K562 (cell line): Measurements from ENCODE around the gene RASGRP4. TPM values are rescaled to one million over a fixed set of nuclear protein-coding genes. Genes with fewer than 3 reads are reported as not detected.
A peak's percentile ranks its signal among the peaks of the same experiment; 100 is the strongest.

Experiments
- CBFA2T2 ChIP-seq: fragments of 450-650 bp; conservative IDR thresholded peaks from 2 replicates; pipeline ENCODE4 v1.6.1; 2017; ENCODE audit warnings: mild to moderate bottlenecking
- GABPB2 ChIP-seq: fragments of 250-450 bp; sonication (Bioruptor Pico); conservative IDR thresholded peaks from 2 replicates; pipeline ENCODE4 v1.5.1; 2021; ENCODE audit warnings: mild to moderate bottlenecking
- LARP7 ChIP-seq: fragments of 450-650 bp; IDR thresholded peaks from 2 replicates; pipeline ENCODE4 v1.6.1; 2016
- MECOM ChIP-seq: fragments of 250-450 bp; sonication (Bioruptor Pico); IDR thresholded peaks from 2 replicates; pipeline ENCODE4 v1.8.0; 2022; ENCODE audit warnings: inconsistent platforms
- MIER1 ChIP-seq: fragments of 450-650 bp; IDR thresholded peaks from 2 replicates; pipeline ENCODE4 v1.6.1; 2016; ENCODE audit warnings: antibody characterized with exemption, mild to moderate bottlenecking, low read depth
- NFE2L1 ChIP-seq: fragments of 450-650 bp; IDR thresholded peaks from 2 replicates; pipeline ENCODE4 v1.6.1; 2016; ENCODE audit warnings: missing genetic modification characterization, low read depth, mild to moderate bottlenecking, missing compliant biosample characterization, moderate library complexity, borderline replicate concordance
- PHF20 ChIP-seq: fragments of 450-650 bp; IDR thresholded peaks from 2 replicates; pipeline ENCODE4 v1.6.1; 2018; ENCODE audit not compliant: partially characterized antibody
- REST ChIP-seq, 2 experiments: fragments of 450-650 bp; formaldehyde crosslinking in 1 of 2; IDR thresholded peaks; 2 replicates each; pipeline versions ENCODE4 v1.4.0 to v1.6.1; 2014 to 2020; ENCODE audit warnings: mild to moderate bottlenecking in 2 of 2, borderline replicate concordance in 1 of 2, low read depth in 1 of 2
- RFX5 ChIP-seq: IDR thresholded peaks from 2 replicates; pipeline ENCODE4 v1.6.1; 2011; ENCODE audit warnings: low read depth, mild to moderate bottlenecking, improper control_type of control experiment, low read length
- SNIP1 ChIP-seq: fragments of 450-650 bp; IDR thresholded peaks from 2 replicates; pipeline ENCODE4 v1.7.1; 2017; ENCODE audit warnings: low read depth, mild to moderate bottlenecking
- TFE3 ChIP-seq: fragments of 450-650 bp; formaldehyde crosslinking; IDR thresholded peaks from 2 replicates; pipeline ENCODE4 v1.4.0; 2020; ENCODE audit warnings: mild to moderate bottlenecking, mixed read lengths
- TOE1 ChIP-seq, 2 experiments: fragments of 450-650 bp in 1 of 2; sonication (generic) in 1 of 2; formaldehyde crosslinking in 1 of 2; IDR thresholded peaks; 2 replicates each; pipeline versions ENCODE4 v1.7.1 to v1.8.0; 2016 to 2022; ENCODE audit warnings: borderline replicate concordance in 2 of 2, mild to moderate bottlenecking in 2 of 2, antibody characterized with exemption in 1 of 2, inconsistent platforms in 1 of 2, low read depth in 1 of 2, missing genetic modification reagents in 1 of 2, moderate library complexity in 1 of 2
- USF1 ChIP-seq: sonication (generic); formaldehyde crosslinking; IDR thresholded peaks from 2 replicates; pipeline ENCODE4 v1.9.0; 2022; ENCODE audit warnings: mild to moderate bottlenecking, missing genetic modification reagents
- USF2 ChIP-seq: sonication (generic); formaldehyde crosslinking; IDR thresholded peaks from 2 replicates; pipeline ENCODE4 v1.5.0; 2020; ENCODE audit warnings: missing genetic modification reagents
- ZNF143 ChIP-seq: sonication (generic); formaldehyde crosslinking; IDR thresholded peaks from 2 replicates; pipeline ENCODE4 v1.9.0; 2022; ENCODE audit warnings: mild to moderate bottlenecking, missing genetic modification reagents
- ZNF436 ChIP-seq: fragments of 250-450, 450-650 bp; sonication (Bioruptor Pico); formaldehyde crosslinking; IDR thresholded peaks from 2 replicates; pipeline ENCODE4 v1.7.0; 2020; ENCODE audit warnings: mild to moderate bottlenecking
- polyA plus RNA-seq, 8 experiments: library from polyadenylated mRNA; depleted of rRNA in 4 of 8; stranded (reverse) in 5 of 8; unstranded in 3 of 8; fragments of >200 nt; fragmentation: Nextera tagmentation in 2 of 8; fragmentation: Illumina TruSeq in 1 of 8; extraction: Ambion mirVana in 2 of 8; extraction: Trizol in 1 of 8; gene quantifications; 2 replicates each; pipeline versions ENCODE4 v1.2.1 to v1.2.3, GENCODE V29; 2011 to 2014; ENCODE audit warnings: inconsistent platforms in 1 of 8, missing spikeins in 1 of 8
- total RNA-seq, 7 experiments: library from RNA; depleted of rRNA in 6 of 7; stranded (reverse); fragments of >200 nt in 6 of 7; fragmentation: Illumina TruSeq in 2 of 7; extraction: Trizol in 2 of 7; gene quantifications; 2 replicates each; pipeline versions ENCODE4 v1.2.1 to v1.2.3, GENCODE V29; 2011 to 2021; ENCODE audit warnings: low replicate concordance in 1 of 7

RASGRP4 gene
- total and polyA plus RNA-seq, 9 of the 15 experiments (the other 6 are each of a cell fraction or from before 2014, with no cell fraction given) = 0.39 to 4.6 (median 3.8) TPM

GRCh38 chr19:38389101-38389925 lies 36.7 kb downstream of the RASGRP4 start (continued):
- TF ChIP-seq REST (IDR thresholded peaks at IDR 0.05; ENCODE audit: borderline replicate concordance) (0 out of 2 replicates have a peak, but pooled peaks have one; percentile 5), REST (CRISPR knock-in tag; IDR thresholded peaks at IDR 0.05; ENCODE audit: low read depth) (no peak), CBFA2T2 (peak; percentile 41), USF2 (CRISPR knock-in tag) (peak; percentile 77), PHF20 (no peak), TFE3 (peak; percentile 81), SNIP1 (no peak), USF1 (CRISPR knock-in tag) (peak; percentile 80), ZNF143 (CRISPR knock-in tag) (no peak), MIER1 (no peak), RFX5 (no peak), NFE2L1 (tag) (no peak), TOE1 (IDR thresholded peaks at IDR 0.05; ENCODE audit: borderline replicate concordance) (peak; percentile 79; the same call in 1 of the 2 replicates), TOE1 (CRISPR knock-in tag; IDR thresholded peaks at IDR 0.05; ENCODE audit: borderline replicate concordance, low read depth) (no peak), MECOM (CRISPR knock-in tag) (no peak), LARP7 (no peak), ZNF436 (CRISPR knock-in tag) (no peak), GABPB2 (CRISPR knock-in tag) (no peak)
